GM10266 (cell line): ENCODE results near the gene ADCYAP1.

Experiments used
- DNase-seq: peaks from one replicate; pipeline ENCODE4 v3.0.0; 2012; ENCODE audit errors: extremely low spot score
- TF ChIP-seq, protein P1 (sequence below): IDR thresholded peaks from 2 replicates; pipeline ENCODE4 v1.5.1; 2012; ENCODE audit warnings: mild to moderate bottlenecking, low read depth; ENCODE audit not compliant: control insufficient read depth, insufficient read depth; ENCODE audit errors: missing control alignments

The ADCYAP1 gene

DNA sequence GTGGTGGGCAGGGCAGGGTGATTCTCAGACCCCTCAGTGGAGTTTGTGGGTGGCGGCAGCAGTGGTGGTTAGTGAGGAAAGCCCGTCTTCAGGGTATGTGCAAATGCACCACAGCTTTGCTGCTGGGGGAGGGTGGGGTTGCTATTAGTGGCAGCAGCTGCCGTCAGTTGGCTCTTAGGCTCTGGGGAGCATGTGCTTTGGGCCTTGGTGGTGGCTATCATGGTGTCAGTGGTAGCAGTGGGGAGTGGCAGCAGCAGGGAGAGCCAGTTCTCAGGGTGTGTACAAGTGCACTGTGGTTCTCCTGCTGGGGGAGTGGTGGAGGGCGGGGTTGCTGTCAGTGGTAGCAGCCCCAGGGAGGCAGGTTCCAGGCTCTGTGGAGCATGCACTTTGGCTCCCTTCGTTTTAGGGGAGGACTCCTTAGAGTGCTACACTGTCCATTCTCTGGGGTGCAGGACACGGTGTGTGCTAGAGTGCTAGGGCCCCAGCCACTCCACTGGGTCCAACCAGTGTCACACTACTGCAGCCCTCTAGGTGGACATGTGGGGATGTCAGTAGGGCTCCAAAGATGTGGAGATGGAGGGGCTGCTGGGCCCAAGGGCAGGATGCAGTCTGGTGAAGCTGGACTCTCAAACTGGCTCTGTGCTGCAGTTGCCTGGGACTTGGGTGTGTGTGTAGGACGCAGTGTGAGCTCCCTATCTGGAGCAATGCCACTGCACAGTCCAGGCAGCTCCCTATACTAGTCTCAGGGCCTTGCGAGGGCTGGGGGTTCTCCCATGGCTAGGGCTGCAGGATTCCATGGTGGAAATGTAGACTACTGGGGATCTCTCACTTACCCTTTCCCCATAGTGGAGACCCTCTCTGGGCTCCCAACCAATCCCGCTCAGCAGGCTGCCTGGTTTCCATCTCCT is 45.3 kb downstream of the ADCYAP1 start:
- TF ChIP-seq, protein P1, sequence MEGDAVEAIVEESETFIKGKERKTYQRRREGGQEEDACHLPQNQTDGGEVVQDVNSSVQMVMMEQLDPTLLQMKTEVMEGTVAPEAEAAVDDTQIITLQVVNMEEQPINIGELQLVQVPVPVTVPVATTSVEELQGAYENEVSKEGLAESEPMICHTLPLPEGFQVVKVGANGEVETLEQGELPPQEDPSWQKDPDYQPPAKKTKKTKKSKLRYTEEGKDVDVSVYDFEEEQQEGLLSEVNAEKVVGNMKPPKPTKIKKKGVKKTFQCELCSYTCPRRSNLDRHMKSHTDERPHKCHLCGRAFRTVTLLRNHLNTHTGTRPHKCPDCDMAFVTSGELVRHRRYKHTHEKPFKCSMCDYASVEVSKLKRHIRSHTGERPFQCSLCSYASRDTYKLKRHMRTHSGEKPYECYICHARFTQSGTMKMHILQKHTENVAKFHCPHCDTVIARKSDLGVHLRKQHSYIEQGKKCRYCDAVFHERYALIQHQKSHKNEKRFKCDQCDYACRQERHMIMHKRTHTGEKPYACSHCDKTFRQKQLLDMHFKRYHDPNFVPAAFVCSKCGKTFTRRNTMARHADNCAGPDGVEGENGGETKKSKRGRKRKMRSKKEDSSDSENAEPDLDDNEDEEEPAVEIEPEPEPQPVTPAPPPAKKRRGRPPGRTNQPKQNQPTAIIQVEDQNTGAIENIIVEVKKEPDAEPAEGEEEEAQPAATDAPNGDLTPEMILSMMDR, result no peak
- DNase-seq, result no peak

DNA sequence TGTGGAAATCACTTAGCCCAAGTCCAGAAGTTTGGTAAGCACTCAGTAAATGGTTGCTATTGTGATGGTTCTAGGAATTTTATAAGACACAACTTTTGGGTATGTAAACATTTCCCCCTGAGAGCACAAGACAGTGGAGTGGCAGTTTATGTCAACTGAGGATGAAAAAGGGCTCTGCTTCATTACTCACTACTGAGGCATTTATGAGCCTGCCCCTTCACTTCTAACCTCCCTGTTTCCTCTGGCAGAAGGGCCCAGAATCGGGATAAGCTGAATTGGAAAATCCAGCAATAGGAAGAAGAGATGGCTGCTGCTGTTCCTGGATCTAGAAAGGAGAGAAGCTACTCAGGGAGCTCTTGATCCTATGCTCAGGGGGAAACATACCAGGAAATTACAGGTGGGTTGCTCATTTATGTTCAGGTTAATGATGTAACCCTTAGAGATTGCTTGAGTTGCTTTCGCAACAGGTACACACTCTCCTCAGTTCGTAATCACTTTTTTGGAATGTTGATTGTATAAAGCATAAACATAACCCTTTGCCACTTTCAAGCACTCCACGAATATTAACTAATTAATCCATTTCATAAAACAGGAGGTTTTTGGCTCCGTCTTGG is 46.3 kb downstream of the ADCYAP1 start:
- TF ChIP-seq, protein P1, result no peak
- no peak for DNase-seq

DNA sequence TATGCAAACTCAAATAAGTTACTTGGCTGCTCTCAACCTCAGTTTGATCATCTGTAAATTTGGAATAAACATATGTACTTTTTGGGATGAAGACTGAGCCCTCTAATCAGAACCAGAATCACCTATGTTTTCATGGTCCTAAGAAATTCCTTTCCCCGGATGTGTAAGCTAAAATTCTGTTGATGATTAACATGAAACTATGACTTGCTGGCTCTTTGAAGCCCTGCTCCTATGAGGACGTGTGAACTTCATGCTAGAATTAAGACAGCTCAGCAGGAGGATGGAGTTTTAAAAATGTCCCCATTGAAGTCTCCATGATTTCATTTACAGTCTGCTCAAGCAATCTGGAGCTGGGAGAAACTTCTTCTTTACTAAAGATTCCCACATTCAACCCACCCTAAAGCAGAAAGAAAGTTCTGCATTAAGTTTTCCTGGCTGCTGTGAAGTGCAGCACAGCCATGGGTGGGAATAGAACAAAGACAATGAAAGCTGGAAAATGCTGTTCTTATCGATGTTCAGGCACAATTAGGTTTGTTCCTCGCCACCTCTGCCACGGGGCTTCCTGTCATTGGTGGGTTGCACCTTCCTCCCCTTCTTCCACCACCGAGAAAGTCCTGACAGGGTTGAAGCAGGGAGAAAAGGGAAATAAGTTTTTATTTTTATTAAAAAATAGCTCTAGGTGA is 50.9 kb downstream of the ADCYAP1 start:
- DNase-seq, result no peak

DNA sequence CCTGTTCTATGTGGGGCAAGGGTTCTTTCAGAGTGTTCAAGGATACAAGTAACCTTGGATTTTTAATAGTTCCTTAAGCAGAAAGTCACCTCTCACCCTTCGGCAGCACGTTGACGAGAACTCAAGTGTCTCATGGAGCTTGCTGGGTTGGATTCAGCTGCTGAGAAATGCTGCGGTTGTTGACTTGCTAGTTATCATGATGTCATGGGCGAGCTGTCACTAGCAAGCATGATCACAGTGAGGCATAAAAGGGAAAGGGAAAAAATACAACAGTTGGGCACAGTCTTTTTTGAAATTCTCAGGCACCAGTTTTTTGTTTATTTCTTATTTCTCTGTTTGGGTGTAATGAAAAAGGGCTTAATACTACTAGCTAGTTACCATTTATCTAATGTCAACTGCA is 53.2 kb downstream of the ADCYAP1 start:
- DNase-seq, result no peak
- TF ChIP-seq, protein P1, result no peak

More for the DNA sequence above, 50.9 kb downstream of the ADCYAP1 start:
- TF ChIP-seq, protein P1, result no peak

GRCh38 chr18:959854-960253 is 55.2 kb downstream of the ADCYAP1 start:
- TF ChIP-seq, protein P1, result no peak
- DNase-seq, result no peak
